Measurements from ENCODE around the gene KY. TPM values are rescaled to one million over a fixed set of nuclear protein-coding genes. Genes with fewer than 3 reads are reported as not detected.
A peak's percentile ranks its signal among the peaks of the same experiment; 100 is the strongest.

Gene KY
- total and polyA plus RNA-seq, 2 donors (not counting 1 experiment from before 2014, with no cell fraction given), result under 0.01 to 0.12 TPM

GRCh38 chr3:134665243-134665642 lies 14.4 kb upstream of the KY start:
- Histone ChIP-seq H3K36me3 (ENCODE audit: control insufficient read depth, insufficient read depth, low read length) (no peaks in the 10 kb centered on the region), H2AFZ (ENCODE audit: low read length) (no peak overlapping the region), H3K9ac (ENCODE audit: insufficient read depth, low read length) (no peak overlapping the region), H3K79me2 (ENCODE audit: control insufficient read depth, insufficient read depth, low read length) (no peaks in the 10 kb centered on the region), H3K27ac (ENCODE audit: insufficient read depth, low read length) (no peak overlapping the region), H3K9me3 (ENCODE audit: control insufficient read depth, insufficient read depth, low read depth, low read length) (no peaks in the 10 kb centered on the region), H4K20me1 (ENCODE audit: control insufficient read depth, extremely low read depth, insufficient read depth, low read length) (no peaks in the 10 kb centered on the region), H3K27me3 (ENCODE audit: control insufficient read depth, insufficient read depth, low read length) (no peaks in the 10 kb centered on the region), H3K4me2 (ENCODE audit: extremely low read depth, insufficient read depth, low read length) (no peak overlapping the region), H3K4me1 (ENCODE audit: control insufficient read depth, extremely low read depth, insufficient read depth, low read length) (no peaks in the 10 kb centered on the region), H3K4me3 (replicated peaks in 1 of 4; ENCODE audit: control extremely low read depth in 1 of 4, insufficient read depth in 1 of 4, low read depth in 3 of 4, low read length in 4 of 4) (no peak overlapping the region)
- TF ChIP-seq EZH2 (IDR thresholded peaks at IDR 0.05; ENCODE audit: low read length, missing control alignments), result no peak
- no peak for TF ChIP-seq CTCF (conservative IDR thresholded peaks at IDR 0.05 in 1 of 2, IDR thresholded peaks at IDR 0.05 in 1 of 2; ENCODE audit: low read depth in 1 of 2, low read length in 2 of 2)
- DNase-seq (ENCODE audit: low read depth in 2 of 2), result no peak

GRCh38 chr3:134663721-134664456 lies 13.1 kb upstream of the KY start:
- Histone ChIP-seq H2AFZ (ENCODE audit: low read length) (no peak overlapping the region), H3K27me3 (ENCODE audit: control insufficient read depth, insufficient read depth, low read length) (no peaks in the 10 kb centered on the region), H3K4me3 (replicated peaks in 1 of 4; ENCODE audit: control extremely low read depth in 1 of 4, insufficient read depth in 1 of 4, low read depth in 3 of 4, low read length in 4 of 4) (no peak overlapping the region), H3K9me3 (ENCODE audit: control insufficient read depth, insufficient read depth, low read depth, low read length) (no peaks in the 10 kb centered on the region), H3K4me1 (ENCODE audit: control insufficient read depth, extremely low read depth, insufficient read depth, low read length) (no peaks in the 10 kb centered on the region), H3K4me2 (ENCODE audit: extremely low read depth, insufficient read depth, low read length) (no peak overlapping the region), H3K27ac (ENCODE audit: insufficient read depth, low read length) (no peak overlapping the region), H3K36me3 (ENCODE audit: control insufficient read depth, insufficient read depth, low read length) (no peaks in the 10 kb centered on the region), H3K9ac (ENCODE audit: insufficient read depth, low read length) (no peak overlapping the region), H3K79me2 (ENCODE audit: control insufficient read depth, insufficient read depth, low read length) (no peaks in the 10 kb centered on the region), H4K20me1 (ENCODE audit: control insufficient read depth, extremely low read depth, insufficient read depth, low read length) (no peaks in the 10 kb centered on the region)
- TF ChIP-seq EZH2 (IDR thresholded peaks at IDR 0.05; ENCODE audit: low read length, missing control alignments), result no peak
- no peak for TF ChIP-seq CTCF (conservative IDR thresholded peaks at IDR 0.05 in 1 of 2, IDR thresholded peaks at IDR 0.05 in 1 of 2; ENCODE audit: low read depth in 1 of 2, low read length in 2 of 2)
- DNase-seq (ENCODE audit: low read depth in 2 of 2), result peak in 1 of 2 donors; percentile 62

- TF ChIP-seq CTCF (conservative IDR thresholded peaks at IDR 0.05 in 1 of 2, IDR thresholded peaks at IDR 0.05 in 1 of 2; ENCODE audit: low read depth in 1 of 2, low read length in 2 of 2) (no peak), EZH2 (IDR thresholded peaks at IDR 0.05; ENCODE audit: low read length, missing control alignments) (no peak)
- no peak overlapping the region for H2AFZ ChIP-seq (ENCODE audit: low read length)
Observed at GRCh38 chr3:134660046-134660441, 9.2 kb upstream of the KY start.

More at GRCh38 chr3:134660046-134660441, 9.2 kb upstream of the KY start:
- Histone ChIP-seq H3K9ac (ENCODE audit: insufficient read depth, low read length) (no peak overlapping the region), H3K4me2 (ENCODE audit: extremely low read depth, insufficient read depth, low read length) (no peak overlapping the region), H3K79me2 (ENCODE audit: control insufficient read depth, insufficient read depth, low read length) (no peaks in the 10 kb centered on the region), H3K27ac (ENCODE audit: insufficient read depth, low read length) (no peak overlapping the region), H4K20me1 (ENCODE audit: control insufficient read depth, extremely low read depth, insufficient read depth, low read length) (no peaks in the 10 kb centered on the region), H3K9me3 (ENCODE audit: control insufficient read depth, insufficient read depth, low read depth, low read length) (no peaks in the 10 kb centered on the region), H3K4me1 (ENCODE audit: control insufficient read depth, extremely low read depth, insufficient read depth, low read length) (no peaks in the 10 kb centered on the region), H3K4me3 (replicated peaks in 1 of 4; ENCODE audit: control extremely low read depth in 1 of 4, insufficient read depth in 1 of 4, low read depth in 3 of 4, low read length in 4 of 4) (no peak overlapping the region), H3K27me3 (ENCODE audit: control insufficient read depth, insufficient read depth, low read length) (no peaks in the 10 kb centered on the region), H3K36me3 (ENCODE audit: control insufficient read depth, insufficient read depth, low read length) (no peaks in the 10 kb centered on the region)
- DNase-seq (ENCODE audit: low read depth in 2 of 2), result no peak

Measured in fibroblast of lung (primary cell).